Heart left ventricle (tissue), 16 donors: Measurements from ENCODE around the gene KRTAP20-4. TPM values are rescaled to one million over a fixed set of nuclear protein-coding genes. Genes with fewer than 3 reads are reported as not detected.

Experiments
- ATAC-seq, 4 donors: fragments of 200-7000 bp; cut with Tn5 transposase; one replicate each; pipeline ENCODE4 v1.9.1; 2020 to 2022; ENCODE audit warnings: moderate library complexity in 4 of 4, mild to moderate bottlenecking in 3 of 4, moderate number of reproducible peaks in 1 of 4
- DNase-seq, 5 donors: peaks; one replicate each; pipeline ENCODE4 v3.0.0-alpha.2; 2020
- H3K27ac ChIP-seq, 12 donors: fragments of 200-600 bp; sonication (generic) in 4 of 12; one replicate each; pipeline versions ENCODE4 v1.5.0 to v1.8.0; 2016 to 2022; ENCODE audit warnings: mild to moderate bottlenecking in 2 of 12
- H3K27me3 ChIP-seq, 9 donors: fragments of 200-600 bp; sonication (generic) in 2 of 9; one replicate each; pipeline versions ENCODE4 v1.5.1 to v1.8.0; 2016 to 2022; ENCODE audit warnings: mild to moderate bottlenecking in 3 of 9
- H3K36me3 ChIP-seq, 9 donors: fragments of 200-600 bp; sonication (generic) in 2 of 9; one replicate each; pipeline versions ENCODE4 v1.5.0 to v1.8.0; 2018 to 2022; ENCODE audit warnings: mild to moderate bottlenecking in 2 of 9
- H3K4me1 ChIP-seq, 12 donors: fragments of 200-600 bp; sonication (generic) in 4 of 12; one replicate each; pipeline versions ENCODE4 v1.5.0 to v1.8.0; 2016 to 2022; ENCODE audit warnings: mild to moderate bottlenecking in 3 of 12
- H3K4me3 ChIP-seq, 12 donors: fragments of 200-600 bp; sonication (generic) in 4 of 12; one replicate each; pipeline versions ENCODE4 v1.5.0 to v1.8.0; 2017 to 2022; ENCODE audit warnings: mild to moderate bottlenecking in 9 of 12, moderate library complexity in 4 of 12
- H3K9me3 ChIP-seq, 12 donors: fragments of 200-600 bp; sonication (generic) in 4 of 12; one replicate each; pipeline versions ENCODE4 v1.5.0 to v1.8.0; 2016 to 2022; ENCODE audit warnings: mild to moderate bottlenecking in 1 of 12
- POLR2A ChIP-seq, 2 donors: fragments of 450-650 bp; IDR thresholded peaks; one replicate each; pipeline ENCODE4 v1.6.1; 2017; ENCODE audit warnings: antibody characterized with exemption in 2 of 2, mild to moderate bottlenecking in 2 of 2, moderate library complexity in 2 of 2
- WGBS, 4 donors: extraction: QIAGEN DNeasy Blood & Tissue Kit in 2 of 4; methylation state at CpG; one replicate each; pipeline versions ENCODE4 v1.1.5 to v1.1.7; 2013 to 2018; 5-methylcytosine and 5-hydroxymethylcytosine counted together
- intact Hi-C, 10 donors: fragments of 100-400 bp; cut with DNase I; formaldehyde crosslinking; loops; one replicate each; pipeline versions ENCODE4 v1.11.1 to v1.14.2; 2022
- polyA plus RNA-seq, 2 donors: library from polyadenylated mRNA; stranded (reverse); fragments of 200-250 nt; gene quantifications; one replicate each; pipeline ENCODE4 v1.2.3, GENCODE V29; 2013
- total RNA-seq, 9 donors: library from RNA; depleted of rRNA in 2 of 9; stranded (reverse); fragments of >200 nt in 2 of 9; fragmentation: NEBNext Ultra II Directional in 3 of 9; extraction: Animal tissue kit (Norgen Biotek cat#: 25700) in 3 of 9; gene quantifications; one replicate each; pipeline versions ENCODE4 v1.1.0 to v1.2.4, GENCODE V29; 2016 to 2023
- TF ChIP-seq, protein P1 (sequence below), 12 donors: fragments of 200-600 bp; sonication (generic) in 4 of 12; IDR thresholded peaks; one replicate each; pipeline versions ENCODE4 v1.5.0 to v1.8.0; 2018 to 2022; ENCODE audit warnings: antibody characterized with exemption in 12 of 12, mild to moderate bottlenecking in 5 of 12
- donor health status: ischemic (EF 13 %, LVEDD 7.1; RV severe dilation, severe dysfunction).
- donor health status: healthy with polysubstance abuse.
- donor health status: DM: no; HTN: yes; CAD: no.
- donor health status: DM: no; HTN: no; CAD: no.
- donor health status: ischemic (EF 25% LVEDD 6.9; RV normal size, moderate dysfunction).
- donor health status: ischemic (EF 25% LVEDD 5.7; RV mildly dilated, moderate dysfunction).
- donor health status: healthy.
- donor health status: DM: yes; HTN: yes; CAD: no.
- donor health status: ischemic (EF 35%, LVEDD 5.7; RV mildly dilated, moderate dysfunction).
- donor health status: nonischemic (EF 11% LVEDD 7.7; RV severe dilation, severe dysfunction).
- donor health status: DM: yes; HTN: yes; CAD: no.
- donor health status: PGD.
- donor health status: ischemic (EF 29% LVEDD 5.4; RV normal size, mild dysfunction).
- donor health status: nonischemic (EF 23%, LVEDD 6.1; RV moderate dilation, normal function).

The KRTAP20-4 gene
- total and polyA plus RNA-seq, 11 donors, result not detected

DNA sequence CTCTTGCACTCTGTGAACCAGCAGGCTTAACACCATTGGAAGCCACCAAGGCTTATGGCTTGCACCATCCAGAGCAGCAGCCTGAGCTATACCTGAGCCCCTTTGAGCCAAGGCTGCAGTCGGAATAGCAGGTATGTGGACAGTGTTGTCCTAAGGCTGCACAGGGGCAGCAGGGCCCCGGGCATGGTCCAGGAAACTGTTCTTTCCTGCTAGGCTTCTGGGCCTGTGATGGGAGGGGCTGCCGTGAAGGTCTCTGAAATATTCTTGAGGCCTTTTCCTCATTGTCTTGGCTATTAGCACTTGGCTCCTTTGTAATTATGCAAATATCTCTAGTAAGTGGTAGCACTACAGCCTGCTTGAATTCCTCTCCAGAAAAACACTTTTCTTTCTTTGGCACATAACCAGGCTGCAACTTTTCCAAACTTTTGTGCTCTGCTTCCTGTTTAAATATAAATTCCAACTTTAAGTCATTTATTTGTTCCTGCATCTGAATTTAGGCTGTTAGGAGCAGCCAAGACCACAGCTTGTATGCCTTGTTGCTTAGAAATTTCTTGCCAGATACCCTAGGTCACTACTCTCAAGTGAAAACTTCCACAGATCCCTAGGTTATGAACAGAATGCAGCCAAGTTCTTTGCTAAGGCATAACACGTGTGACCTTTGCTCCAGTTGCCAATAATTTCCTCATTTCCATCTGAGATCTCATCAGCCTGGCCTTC, 5.2 kb downstream of the KRTAP20-4 start:
- Histone ChIP-seq H3K27me3 (no peaks in the 10 kb centered on the region), H3K27ac (no peak overlapping the region), H3K36me3 (no peaks in the 10 kb centered on the region), H3K9me3 (peaks cover 0 to 3% (median 0%) of the 10 kb centered on the region in 12 donors), H3K4me3 (no peak overlapping the region), H3K4me1 (no peaks in the 10 kb centered on the region)
- intact Hi-C loops, result no loop called here
- WGBS, 4 donors, result 69 to 78% (median 74%) methylated on average over 4 of the region's 4 CpGs
- DNase-seq (no peak), ATAC-seq (no peak)
- TF ChIP-seq, protein P1, sequence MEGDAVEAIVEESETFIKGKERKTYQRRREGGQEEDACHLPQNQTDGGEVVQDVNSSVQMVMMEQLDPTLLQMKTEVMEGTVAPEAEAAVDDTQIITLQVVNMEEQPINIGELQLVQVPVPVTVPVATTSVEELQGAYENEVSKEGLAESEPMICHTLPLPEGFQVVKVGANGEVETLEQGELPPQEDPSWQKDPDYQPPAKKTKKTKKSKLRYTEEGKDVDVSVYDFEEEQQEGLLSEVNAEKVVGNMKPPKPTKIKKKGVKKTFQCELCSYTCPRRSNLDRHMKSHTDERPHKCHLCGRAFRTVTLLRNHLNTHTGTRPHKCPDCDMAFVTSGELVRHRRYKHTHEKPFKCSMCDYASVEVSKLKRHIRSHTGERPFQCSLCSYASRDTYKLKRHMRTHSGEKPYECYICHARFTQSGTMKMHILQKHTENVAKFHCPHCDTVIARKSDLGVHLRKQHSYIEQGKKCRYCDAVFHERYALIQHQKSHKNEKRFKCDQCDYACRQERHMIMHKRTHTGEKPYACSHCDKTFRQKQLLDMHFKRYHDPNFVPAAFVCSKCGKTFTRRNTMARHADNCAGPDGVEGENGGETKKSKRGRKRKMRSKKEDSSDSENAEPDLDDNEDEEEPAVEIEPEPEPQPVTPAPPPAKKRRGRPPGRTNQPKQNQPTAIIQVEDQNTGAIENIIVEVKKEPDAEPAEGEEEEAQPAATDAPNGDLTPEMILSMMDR (IDR thresholded peaks at IDR 0.05), result no peak

DNA sequence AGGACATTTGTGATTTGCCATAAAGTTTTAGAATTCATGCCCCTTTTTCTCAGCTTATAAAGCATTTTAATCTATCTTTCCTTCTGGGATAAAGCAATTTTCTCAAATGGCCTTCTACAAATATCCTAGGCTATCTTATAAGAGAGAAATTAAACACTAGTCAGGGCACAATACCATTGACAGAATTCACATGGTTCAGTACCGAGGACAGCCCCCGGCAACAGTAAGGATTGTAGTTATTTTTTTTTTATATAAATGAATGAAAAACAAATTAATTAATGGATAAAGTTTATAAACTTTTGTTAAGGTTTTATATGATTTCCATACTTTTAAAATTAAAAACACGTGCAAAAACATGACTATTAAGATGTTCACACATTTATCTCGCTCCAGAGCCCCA, 7.7 kb downstream of the KRTAP20-4 start:
- ATAC-seq (no peak), DNase-seq (no peak)
- Histone ChIP-seq H3K9me3 (peaks cover 0 to 3% (median 0%) of the 10 kb centered on the region in 12 donors), H3K4me3 (no peak overlapping the region), H3K4me1 (no peaks in the 10 kb centered on the region), H3K36me3 (no peaks in the 10 kb centered on the region), H3K27me3 (no peaks in the 10 kb centered on the region), H3K27ac (no peak overlapping the region)
- TF ChIP-seq, protein P1 (IDR thresholded peaks at IDR 0.05), result no peak
- TF ChIP-seq POLR2A (IDR thresholded peaks at IDR 0.05), result no peak
- intact Hi-C loops, result no loop called here
- 76 to 91% (median 84%) methylated on average over 4 of the region's 4 CpGs for WGBS, 4 donors

DNA sequence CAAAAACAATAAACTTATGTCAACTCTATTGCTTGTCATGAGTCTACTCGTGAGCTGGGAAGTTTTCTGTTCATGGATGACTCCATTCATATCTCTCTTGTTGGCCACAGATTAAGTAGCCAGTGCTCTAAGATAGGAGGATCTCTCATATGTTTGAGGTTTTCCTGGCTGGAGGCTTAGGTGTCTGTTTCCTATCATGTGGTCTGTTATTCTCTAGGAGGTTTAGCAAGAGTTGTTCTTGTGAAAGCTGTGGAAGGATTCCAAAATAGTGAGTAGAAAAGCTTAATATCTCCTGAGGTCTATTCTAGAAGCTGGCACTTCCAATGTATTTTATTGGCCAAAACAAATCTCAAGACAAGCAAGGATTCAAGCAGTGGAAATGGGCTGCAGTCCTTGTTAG, 8.8 kb downstream of the KRTAP20-4 start:
- ATAC-seq (peak in 1 of 4 donors; percentile 59), DNase-seq (no peak)
- Histone ChIP-seq H3K27ac (no peak overlapping the region), H3K4me1 (no peaks in the 10 kb centered on the region), H3K9me3 (peaks cover 0 to 3% (median 0%) of the 10 kb centered on the region in 12 donors), H3K4me3 (no peak overlapping the region), H3K36me3 (no peaks in the 10 kb centered on the region), H3K27me3 (no peaks in the 10 kb centered on the region)
- WGBS, 4 donors, result 23 to 33% (median 28%) methylated on average over 1 of the region's 1 CpG
- TF ChIP-seq POLR2A (IDR thresholded peaks at IDR 0.05), result no peak
- TF ChIP-seq, protein P1 (IDR thresholded peaks at IDR 0.05), result no peak
- intact Hi-C loops, result no loop called here

DNA sequence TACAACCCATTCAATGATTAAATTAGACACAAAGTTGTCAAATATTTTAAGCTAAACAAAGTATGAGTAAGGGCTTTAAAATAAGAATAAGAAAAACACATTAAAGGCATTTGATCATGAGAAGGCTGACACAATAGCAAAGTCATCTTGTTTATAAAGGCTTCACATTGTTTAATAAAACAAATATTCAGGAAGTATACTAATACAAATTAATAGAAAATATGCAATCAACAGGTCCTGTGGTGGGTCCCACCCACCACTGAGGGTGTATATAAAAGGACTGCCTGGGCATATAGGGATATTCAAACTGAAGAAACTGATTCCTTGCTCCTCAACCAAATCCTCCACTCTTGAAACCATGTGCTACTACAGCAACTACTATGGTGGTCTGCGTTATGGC, 14.5 kb downstream of the KRTAP20-4 start, which contains the start of gene KRTAP20-2:
TSS of gene KRTAP20-2 (plus strand) at position 301 of the 400 bp plus-strand sequence. CDS start at position 359, 58 bp downstream.
- ATAC-seq, result no peak
- intact Hi-C loops, result no loop called here

More for the DNA sequence above, 14.5 kb downstream of the KRTAP20-4 start, which contains the start of gene KRTAP20-2:
- WGBS, 4 donors, result 70 to 100% (median 88%) methylated on average over 1 of the region's 1 CpG
- Histone ChIP-seq H3K4me1 (no peaks in the 10 kb centered on the region), H3K36me3 (no peaks in the 10 kb centered on the region), H3K9me3 (no peaks in the 10 kb centered on the region), H3K27ac (no peak within 1 kb of the TSS), H3K27me3 (no peaks in the 10 kb centered on the region), H3K4me3 (no peak within 1 kb of the TSS)
- no peak for DNase-seq
- TF ChIP-seq, protein P1 (IDR thresholded peaks at IDR 0.05), result no peak
- no peak for TF ChIP-seq POLR2A (IDR thresholded peaks at IDR 0.05)
